Eye (tissue), 1 donor: Measurements from ENCODE around the gene FBXO28.
"Not testable (repeated sequence)": the region's sequence is repeated elsewhere in the genome, so short reads cannot be mapped to it uniquely, and the experiment has no call there.

Experiments
- DNase-seq: peaks from one replicate; pipeline ENCODE4 v3.0.0-alpha.2; 2015

FBXO28 gene

GRCh38 chr1:224113918-224114786 lies at the start of gene FBXO28:
FBXO28 (plus strand) TSS chr1:224114111; CDS start chr1:224114130, 19 bp downstream.
- peak; percentile 99 for DNase-seq

GRCh38 chr1:224064150-224064549 lies 49.8 kb upstream of the FBXO28 start:
- no peak for DNase-seq

- DNase-seq = no peak
These were observed 48.5 kb upstream of the FBXO28 start for GRCh38 chr1:224065455-224065854.

- DNase-seq = no peak
These were observed 46.7 kb upstream of the FBXO28 start for GRCh38 chr1:224067207-224067606.

GRCh38 chr1:224067621-224068457 lies 46.1 kb upstream of the FBXO28 start:
- peak; percentile 11 for DNase-seq

- peak; percentile 9 for DNase-seq
These were observed 45.3 kb upstream of the FBXO28 start for GRCh38 chr1:224068458-224069072.

GRCh38 chr1:224069138-224069537 lies 44.8 kb upstream of the FBXO28 start:
- no peak for DNase-seq

- no peak for DNase-seq
These were observed 43.4 kb upstream of the FBXO28 start for GRCh38 chr1:224070521-224070920.

GRCh38 chr1:224076407-224076806 lies 37.5 kb upstream of the FBXO28 start:
- no peak for DNase-seq

- DNase-seq = not testable (repeated sequence)
These were observed 34.3 kb upstream of the FBXO28 start for GRCh38 chr1:224079644-224080043.

GRCh38 chr1:224080115-224080774 lies 33.7 kb upstream of the FBXO28 start:
- no peak for DNase-seq

GRCh38 chr1:224081604-224082003 lies 32.3 kb upstream of the FBXO28 start:
- no peak for DNase-seq

GRCh38 chr1:224082146-224082545 lies 31.8 kb upstream of the FBXO28 start:
- no peak for DNase-seq

- no peak for DNase-seq
These were observed 29.0 kb upstream of the FBXO28 start for GRCh38 chr1:224084867-224085266.

- no peak for DNase-seq
These were observed 28.3 kb upstream of the FBXO28 start for GRCh38 chr1:224085421-224086108.

- DNase-seq = peak; percentile 9
These were observed 26.6 kb upstream of the FBXO28 start for GRCh38 chr1:224087286-224087794.

- DNase-seq = no peak
These were observed 24.3 kb upstream of the FBXO28 start for GRCh38 chr1:224089583-224089982.

GRCh38 chr1:224090116-224090515 lies 23.8 kb upstream of the FBXO28 start:
- no peak for DNase-seq

GRCh38 chr1:224092111-224092510 lies 21.8 kb upstream of the FBXO28 start:
- DNase-seq = no peak

GRCh38 chr1:224092601-224093000 lies 21.3 kb upstream of the FBXO28 start:
- DNase-seq = no peak

- no peak for DNase-seq
These were observed 18.6 kb upstream of the FBXO28 start for GRCh38 chr1:224095339-224095738.

GRCh38 chr1:224095867-224096266 lies 18.0 kb upstream of the FBXO28 start:
- DNase-seq = no peak
